HG03378 (cell line): Measurements from ENCODE around the gene MAP3K7CL.

Experiments used
- ATAC-seq: cut with Tn5 transposase; IDR thresholded peaks from one replicate; pipeline ENCODE4 v1.9.1; 2021; ENCODE audit warnings: mild to moderate bottlenecking, moderate library complexity; ENCODE audit not compliant: unreplicated experiment

MAP3K7CL gene

DNA sequence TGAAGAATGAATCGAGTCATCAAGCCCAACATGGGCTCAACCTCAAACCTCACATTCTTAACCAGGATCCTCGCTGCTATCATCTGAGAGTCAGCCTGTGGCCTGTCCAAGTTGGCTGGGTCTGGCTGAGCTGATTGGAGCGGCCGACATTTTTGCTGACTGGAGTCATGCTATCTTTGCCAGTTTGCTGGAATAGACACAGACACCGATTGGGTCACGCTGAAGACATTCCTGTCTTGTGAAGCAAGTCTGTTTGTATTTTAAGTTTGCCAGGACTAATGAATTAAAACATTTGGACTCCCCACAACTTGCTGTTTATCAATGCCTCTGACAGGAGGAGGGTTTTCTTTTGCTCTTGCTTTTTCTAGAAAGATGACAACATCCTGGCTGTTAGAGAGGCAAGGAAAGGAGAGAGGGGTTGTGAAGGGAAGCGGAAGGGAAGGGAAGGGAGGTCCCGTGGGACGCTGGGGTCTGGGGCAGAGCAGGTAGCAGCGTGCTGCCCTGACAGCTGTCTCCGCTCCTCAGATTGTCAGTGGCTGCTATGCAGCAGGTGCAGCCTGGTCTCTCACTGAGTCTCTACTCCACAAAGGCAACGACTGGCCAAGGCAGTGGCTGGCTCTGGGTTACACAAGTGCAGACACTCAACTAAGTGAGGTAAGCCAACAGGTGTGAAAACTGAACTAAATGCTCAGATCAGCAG, at the start of gene MAP3K7CL:
MAP3K7CL (plus strand) TSS at position 375 of the 700 bp plus-strand sequence. CDS start 2,701 bp downstream, outside the sequence.
- no peak for ATAC-seq

- no peak for ATAC-seq
These were observed 48.2 kb upstream of the MAP3K7CL start for GRCh38 chr21:29082046-29082815.

- no peak for ATAC-seq
These were observed 47.1 kb upstream of the MAP3K7CL start for GRCh38 chr21:29083306-29083705.

GRCh38 chr21:29084372-29084771, 46.1 kb upstream of the MAP3K7CL start:
- ATAC-seq = no peak

DNA sequence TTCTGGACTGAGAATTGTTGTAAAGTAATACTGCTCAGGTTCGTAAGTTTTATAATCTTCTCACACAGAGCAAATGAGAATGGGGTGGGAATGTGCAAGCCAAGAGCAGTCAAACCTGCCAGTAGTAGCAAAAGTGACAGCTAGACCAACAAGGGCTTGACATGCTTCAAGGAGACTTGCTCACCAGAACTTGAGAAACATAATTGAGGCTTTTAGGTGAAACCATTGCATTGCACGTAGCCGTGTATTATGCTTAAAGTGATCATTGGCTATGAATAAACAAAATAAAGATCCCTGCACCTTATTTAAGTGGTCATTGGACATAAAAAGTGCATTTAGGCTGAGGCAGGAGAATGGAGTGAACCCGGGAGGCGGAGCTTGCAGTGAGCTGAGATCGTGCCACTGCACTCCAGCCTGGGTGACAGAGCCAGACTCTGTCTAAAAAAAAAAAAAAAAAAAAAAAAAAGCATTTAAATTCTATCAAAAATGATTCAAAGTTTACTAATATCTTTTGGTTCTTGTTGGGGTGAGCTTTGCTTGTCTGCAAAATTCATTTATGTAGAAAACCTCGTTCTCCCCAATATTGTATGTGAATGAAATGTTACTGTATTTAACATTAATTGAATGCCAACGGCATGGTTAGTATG, 45.2 kb upstream of the MAP3K7CL start:
- ATAC-seq = no peak

DNA sequence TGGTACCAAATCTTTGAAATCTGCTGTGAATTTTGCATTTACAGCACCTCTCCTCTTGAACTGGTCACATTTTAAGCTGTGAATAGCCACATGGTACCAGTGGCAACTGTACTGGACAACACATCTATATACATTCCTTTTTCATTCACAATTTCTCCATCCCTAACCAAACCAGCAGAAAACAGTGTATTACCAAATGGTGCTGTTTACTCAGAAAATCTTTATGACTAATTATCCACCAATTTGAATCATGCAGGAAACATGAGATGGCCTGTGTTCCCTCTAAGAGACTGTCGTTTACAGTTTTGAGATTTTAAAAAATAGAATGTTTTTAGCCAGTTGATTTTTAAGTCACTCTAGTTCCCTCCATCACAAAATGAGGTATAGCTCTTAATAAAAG, 39.4 kb upstream of the MAP3K7CL start:
- no peak for ATAC-seq

- no peak for ATAC-seq
These were observed 38.1 kb upstream of the MAP3K7CL start for GRCh38 chr21:29092102-29092959.

DNA sequence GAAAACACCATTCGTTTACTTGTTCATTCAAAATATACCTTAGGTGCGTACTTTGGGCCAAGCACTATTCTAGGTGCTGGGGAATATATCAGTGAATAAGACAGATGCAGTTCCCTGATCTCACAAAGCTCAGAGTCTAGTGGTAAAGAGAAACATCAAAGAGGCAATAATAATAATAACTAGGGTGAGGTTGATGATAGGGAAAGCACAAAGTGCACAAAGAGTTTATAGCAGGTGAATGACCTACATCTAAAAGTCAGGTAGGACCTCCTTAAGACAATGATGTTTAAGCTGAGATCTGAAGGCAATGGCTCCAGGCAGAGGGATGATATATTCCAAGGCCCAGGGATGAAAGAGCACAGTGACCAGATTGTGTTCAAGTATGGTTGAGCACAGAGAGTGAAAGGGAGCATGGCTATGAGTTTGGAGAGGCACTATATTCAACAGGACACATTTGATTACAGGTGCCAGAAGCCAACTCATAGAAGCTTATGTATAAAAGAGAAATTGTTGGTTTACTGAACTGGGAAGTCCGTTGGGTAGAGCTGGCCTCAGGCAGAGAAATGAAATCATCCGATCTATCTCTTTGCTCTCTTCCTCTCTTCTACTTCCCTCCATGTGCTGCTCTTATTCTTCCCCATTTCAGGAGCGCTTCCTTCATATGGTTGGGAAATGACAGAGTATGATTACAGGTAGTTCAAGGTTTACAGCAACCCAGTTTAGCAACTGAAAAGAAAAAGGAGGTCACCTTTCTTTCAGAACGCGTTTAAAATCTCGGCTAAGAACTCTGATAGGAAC, 34.0 kb upstream of the MAP3K7CL start:
- no peak for ATAC-seq

DNA sequence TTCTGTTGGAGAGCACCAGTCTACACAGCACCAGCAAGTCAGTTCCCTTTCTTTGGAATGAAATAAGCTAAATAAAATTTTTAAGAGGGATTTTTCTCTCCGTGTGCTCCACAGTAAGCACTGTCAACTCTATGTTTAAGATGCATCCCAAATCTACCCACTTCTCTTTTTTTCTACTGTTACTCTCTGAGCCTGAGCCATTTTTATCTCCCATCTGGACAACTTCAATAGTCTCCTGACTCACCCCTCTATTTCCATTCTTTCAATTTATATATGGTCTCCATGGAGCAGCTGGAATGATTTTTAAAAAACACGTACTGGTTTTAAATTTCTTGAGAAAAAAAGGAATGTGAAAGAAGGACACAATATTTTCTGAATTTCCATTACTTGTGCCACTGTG, 32.3 kb upstream of the MAP3K7CL start:
- no peak for ATAC-seq

GRCh38 chr21:29102791-29103257, 27.6 kb upstream of the MAP3K7CL start:
- ATAC-seq = no peak

DNA sequence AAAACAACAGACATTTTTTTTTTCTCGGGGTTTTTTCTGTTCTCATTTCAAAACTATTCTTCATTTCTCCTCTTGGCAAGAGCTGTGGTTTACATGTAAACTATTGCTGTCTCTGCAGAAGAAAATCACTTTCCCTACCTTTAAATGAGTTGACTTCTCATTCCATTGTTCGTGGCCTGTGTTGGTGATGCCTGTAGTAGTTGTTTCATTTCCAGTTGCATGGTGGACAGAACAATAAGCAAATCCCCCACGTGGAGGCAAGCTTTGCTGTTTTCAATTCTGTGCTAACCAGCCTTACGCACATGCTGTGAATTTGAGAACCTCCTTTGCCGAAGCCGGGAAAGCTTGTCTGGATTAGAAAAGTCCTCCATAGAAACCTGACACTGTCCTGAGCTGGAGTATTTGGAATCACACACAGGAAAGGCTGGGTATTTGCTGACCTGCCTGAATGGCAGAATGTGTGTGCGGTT, 26.2 kb upstream of the MAP3K7CL start:
- ATAC-seq = no peak

DNA sequence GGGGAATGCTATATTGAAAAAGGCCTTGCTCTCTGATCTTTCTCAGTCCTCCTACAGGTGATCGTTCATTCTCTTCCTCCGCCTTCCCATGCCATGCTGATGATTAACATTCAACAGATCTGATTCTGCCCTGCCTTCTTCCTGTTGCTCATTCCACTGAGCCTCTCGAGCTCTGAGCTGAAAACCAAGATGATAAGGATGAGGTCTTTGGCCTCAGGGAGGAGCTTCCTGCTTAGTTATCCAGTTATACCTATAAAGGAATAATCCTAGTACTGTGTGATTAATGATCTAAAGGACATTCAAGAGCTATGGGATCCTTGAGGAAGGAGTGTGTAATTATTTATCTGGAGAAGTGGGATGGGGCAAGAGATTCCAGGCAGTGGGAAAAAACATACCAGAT, 25.2 kb upstream of the MAP3K7CL start:
- ATAC-seq = no peak

DNA sequence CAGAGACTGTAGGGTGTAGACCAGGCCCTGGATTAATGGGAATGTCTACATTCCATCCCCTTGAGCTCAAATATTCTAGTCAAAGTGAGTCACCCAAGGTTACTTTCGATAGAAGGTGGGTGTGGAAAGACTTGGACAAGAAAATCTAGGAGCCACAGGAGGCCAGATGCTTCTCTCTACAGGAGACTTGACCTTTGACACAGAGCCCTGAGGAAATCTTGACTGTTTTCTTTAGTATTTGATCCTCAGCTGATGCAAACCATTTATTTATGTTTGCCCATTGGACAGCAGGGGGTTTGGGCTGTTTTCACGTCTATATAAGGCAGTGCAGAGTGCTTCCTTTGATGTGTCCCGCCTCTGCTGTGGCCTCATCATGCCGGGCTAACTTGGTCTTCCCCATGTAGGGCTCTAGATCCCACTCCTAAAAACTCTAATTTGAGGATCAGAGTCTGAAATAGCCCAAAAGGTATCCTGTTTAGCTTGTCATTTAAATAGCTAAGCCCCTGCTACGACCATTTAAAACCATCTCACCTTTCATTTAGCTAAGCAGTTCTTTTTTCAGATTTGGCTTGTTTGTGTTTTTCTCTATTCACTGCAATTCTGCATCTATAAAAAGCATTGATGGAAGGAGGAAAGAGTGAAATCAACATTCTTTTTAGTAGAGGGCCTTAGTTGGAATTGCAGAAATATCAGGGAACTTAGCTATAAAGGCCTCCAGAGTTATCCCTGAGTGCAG, 15.5 kb upstream of the MAP3K7CL start:
- ATAC-seq = no peak

DNA sequence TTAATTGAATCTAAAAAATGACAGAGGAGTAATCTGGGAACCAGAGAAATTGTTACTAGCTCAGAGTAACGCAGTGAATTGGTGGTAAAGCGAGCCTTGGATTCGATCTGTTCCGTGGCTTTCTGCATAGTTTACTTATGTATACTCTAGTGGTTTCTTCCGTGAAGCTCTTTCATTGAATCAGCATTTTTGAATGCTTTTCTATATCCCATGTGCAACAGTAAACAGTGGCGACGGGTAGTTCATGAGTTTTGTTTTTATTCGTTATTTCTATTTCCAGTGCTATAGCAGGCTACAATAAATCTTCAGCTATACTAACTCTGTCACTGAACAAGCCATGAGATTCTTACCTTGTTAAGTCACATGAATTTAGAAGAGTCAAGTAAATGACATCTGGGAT, 14.5 kb upstream of the MAP3K7CL start:
- ATAC-seq = no peak

DNA sequence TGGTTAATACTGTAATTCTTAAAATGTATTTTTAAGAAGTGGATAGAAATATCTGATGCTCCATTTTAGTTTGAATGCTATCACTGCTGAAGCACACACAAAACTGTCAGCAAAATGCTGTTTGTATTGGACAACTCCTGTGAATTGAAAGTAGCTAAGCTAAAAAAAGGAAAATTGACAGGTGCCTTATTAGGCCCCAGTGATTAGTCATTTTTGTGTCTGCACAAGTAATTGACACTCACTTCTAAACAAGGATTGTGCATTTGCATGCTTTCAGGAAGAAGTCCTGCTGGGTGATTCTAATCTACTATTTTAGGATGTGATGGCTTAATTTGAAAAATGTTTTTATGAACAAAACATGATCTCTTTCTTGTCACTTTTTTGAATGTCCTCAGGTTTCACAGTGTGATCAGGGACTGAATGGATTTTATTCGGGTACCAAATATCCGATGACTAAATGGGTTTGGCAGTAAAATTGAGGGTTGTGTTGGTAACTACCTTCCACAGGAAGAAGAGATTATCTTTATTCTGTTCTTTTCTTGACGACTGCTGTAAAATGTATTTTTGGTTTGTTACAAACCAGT, 13.0 kb upstream of the MAP3K7CL start:
- ATAC-seq = peak; percentile 59

- peak; percentile 59 for ATAC-seq
These were observed 8.7 kb upstream of the MAP3K7CL start for GRCh38 chr21:29121759-29122158.

- ATAC-seq = no peak
These were observed 5.8 kb upstream of the MAP3K7CL start for GRCh38 chr21:29124645-29125044.

DNA sequence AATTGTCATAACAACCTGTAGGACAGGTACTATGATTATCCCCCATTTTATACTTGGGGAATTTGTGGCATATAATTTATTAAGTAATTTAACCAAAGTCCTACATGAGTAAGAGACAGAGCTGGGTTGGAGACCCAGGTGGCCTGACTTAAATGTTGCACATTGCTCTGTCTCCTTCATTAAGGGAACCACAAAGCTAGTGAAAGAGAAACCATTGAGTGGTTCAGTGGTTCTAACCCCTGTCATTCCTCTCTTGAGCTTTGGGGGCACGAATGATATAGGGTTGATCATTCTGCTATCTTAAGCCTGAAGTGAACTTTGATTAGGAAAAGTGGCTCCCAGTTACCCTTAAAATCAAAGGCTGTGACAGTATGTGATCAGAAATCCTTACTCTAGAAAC, 5.3 kb upstream of the MAP3K7CL start:
- ATAC-seq = peak; percentile 84

GRCh38 chr21:29125979-29126378, 4.5 kb upstream of the MAP3K7CL start:
- ATAC-seq = no peak
